Measurements from ENCODE around the gene PROZ. TPM values are rescaled to one million over a fixed set of nuclear protein-coding genes. Genes with fewer than 3 reads are reported as not detected.

Gene PROZ
- total and polyA plus RNA-seq, 10 donors, result 0.11 TPM; not detected in 9

DNA sequence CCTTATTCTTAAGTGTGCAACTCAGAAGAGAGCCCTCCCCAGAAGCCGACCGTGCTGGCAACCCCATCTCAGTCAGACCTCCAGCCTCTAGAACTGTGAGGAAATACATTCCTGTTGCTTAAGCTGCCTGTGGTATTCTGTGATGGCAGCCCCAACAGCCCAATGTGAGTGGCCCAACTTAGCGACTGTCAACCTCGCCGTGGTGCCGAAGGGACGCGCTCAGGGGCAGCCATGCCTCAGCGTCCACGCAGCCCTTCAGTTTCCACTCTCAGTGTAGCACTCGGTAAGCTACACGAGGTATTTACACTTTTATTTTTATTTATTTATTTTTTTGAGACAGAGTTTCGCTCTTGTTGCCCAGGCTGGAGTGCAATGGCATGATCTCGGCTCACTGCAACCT is 18.4 kb downstream of the PROZ start:
- Histone ChIP-seq H3K27ac (peak overlapping the region in 5 of 8 donors; percentile 16 to 80 (median 59)), H3K4me3 (no peak overlapping the region), H3K4me1 (peaks cover 0 to 35% (median 21%) of the 10 kb centered on the region in 6 donors), H3K36me3 (peaks cover 5 to 92% (median 65%) of the 10 kb centered on the region in 6 donors), H3K9me3 (no peaks in the 10 kb centered on the region), H3K27me3 (replicated peaks in 1 of 7) (no peaks in the 10 kb centered on the region)
- intact Hi-C loops (cut with DNase I; ENCODE audit: low total_unique reads), result no loop called here
- TF ChIP-seq POLR2AphosphoS5 (IDR thresholded peaks at IDR 0.05) (no peak), POLR2A (IDR thresholded peaks at IDR 0.05) (no peak)
- 91 to 96% (median 95%) methylated on average over 14 of the region's 14 CpGs for WGBS, 5 donors
- no peak for DNase-seq

DNA sequence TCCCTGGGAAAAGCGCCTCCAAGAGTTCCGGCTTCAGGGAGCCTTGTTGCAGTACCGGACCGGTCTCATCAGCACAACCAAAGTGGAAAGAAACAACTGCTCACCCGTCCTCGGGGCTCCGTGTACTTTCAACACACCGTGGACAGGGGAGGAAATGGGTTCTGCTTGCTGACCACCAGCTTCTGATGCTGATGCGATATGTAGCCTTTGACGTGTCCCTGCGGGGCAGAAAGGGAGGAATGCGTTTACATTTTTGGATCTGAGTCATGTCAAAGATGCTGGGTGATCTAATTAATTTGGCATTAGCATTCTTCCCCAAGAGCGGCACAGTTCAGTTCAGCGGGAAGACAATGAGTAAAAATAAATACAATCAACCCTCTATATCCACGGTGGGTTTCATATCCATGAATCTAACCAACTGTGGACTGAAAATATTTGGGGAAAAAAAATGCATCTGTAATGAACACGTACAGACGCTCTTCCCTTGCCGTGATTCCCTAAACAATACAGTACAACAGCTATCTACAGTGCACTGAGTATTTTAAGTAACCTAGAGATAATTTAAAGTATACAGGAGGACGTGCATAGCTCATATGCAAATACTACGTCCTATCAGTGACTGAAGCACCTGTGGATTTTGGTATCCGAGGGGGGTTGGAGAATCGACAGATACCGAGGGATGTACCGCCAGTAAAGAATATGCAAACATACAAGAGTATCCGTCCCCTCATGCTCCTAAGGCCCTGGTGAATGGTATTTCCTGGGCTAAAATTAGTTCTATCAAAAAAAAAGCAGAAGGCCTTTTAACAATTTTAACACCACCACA is 19.8 kb downstream of the PROZ start:
- DNase-seq, result no peak
- WGBS, 5 donors, result 91 to 95% (median 93%) methylated on average over 25 of the region's 25 CpGs
- Histone ChIP-seq H3K4me1 (peaks cover 0 to 40% (median 21%) of the 10 kb centered on the region in 6 donors), H3K9me3 (no peaks in the 10 kb centered on the region), H3K27me3 (replicated peaks in 1 of 7) (no peaks in the 10 kb centered on the region), H3K27ac (peak overlapping the region in 1 of 8 donors; percentile 41), H3K4me3 (no peak overlapping the region), H3K36me3 (peaks cover 5 to 94% (median 74%) of the 10 kb centered on the region in 6 donors)
- TF ChIP-seq, protein P1, sequence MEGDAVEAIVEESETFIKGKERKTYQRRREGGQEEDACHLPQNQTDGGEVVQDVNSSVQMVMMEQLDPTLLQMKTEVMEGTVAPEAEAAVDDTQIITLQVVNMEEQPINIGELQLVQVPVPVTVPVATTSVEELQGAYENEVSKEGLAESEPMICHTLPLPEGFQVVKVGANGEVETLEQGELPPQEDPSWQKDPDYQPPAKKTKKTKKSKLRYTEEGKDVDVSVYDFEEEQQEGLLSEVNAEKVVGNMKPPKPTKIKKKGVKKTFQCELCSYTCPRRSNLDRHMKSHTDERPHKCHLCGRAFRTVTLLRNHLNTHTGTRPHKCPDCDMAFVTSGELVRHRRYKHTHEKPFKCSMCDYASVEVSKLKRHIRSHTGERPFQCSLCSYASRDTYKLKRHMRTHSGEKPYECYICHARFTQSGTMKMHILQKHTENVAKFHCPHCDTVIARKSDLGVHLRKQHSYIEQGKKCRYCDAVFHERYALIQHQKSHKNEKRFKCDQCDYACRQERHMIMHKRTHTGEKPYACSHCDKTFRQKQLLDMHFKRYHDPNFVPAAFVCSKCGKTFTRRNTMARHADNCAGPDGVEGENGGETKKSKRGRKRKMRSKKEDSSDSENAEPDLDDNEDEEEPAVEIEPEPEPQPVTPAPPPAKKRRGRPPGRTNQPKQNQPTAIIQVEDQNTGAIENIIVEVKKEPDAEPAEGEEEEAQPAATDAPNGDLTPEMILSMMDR (IDR thresholded peaks at IDR 0.05 in 8 of 11, conservative IDR thresholded peaks at IDR 0.05 in 3 of 11), result no peak
- TF ChIP-seq POLR2A (IDR thresholded peaks at IDR 0.05), result no peak
- TF ChIP-seq POLR2AphosphoS5 (IDR thresholded peaks at IDR 0.05), result no peak
- intact Hi-C loops (cut with DNase I; ENCODE audit: low total_unique reads), result no loop called here

DNA sequence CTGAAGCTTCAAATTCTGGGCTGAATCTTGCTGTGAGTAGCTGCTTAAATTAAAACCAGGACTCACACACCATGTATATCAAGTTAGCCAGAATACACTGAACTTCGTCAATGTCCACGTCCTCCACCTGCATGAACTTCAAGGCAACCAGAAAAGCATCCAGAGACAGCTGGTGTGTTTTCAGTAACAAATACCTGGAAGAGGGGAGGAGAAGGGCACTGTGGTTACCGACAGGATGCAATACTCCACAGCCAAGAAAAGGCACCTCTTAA is 20.4 kb downstream of the PROZ start:
- peaks cover 5 to 100% (median 79%) of the 10 kb centered on the region in 6 donors for H3K36me3 ChIP-seq
- peak overlapping the region in 2 of 8 donors; percentile 41 to 47 for H3K27ac ChIP-seq
- no peak for DNase-seq
- H3K27me3 ChIP-seq (replicated peaks in 1 of 7), result no peaks in the 10 kb centered on the region
- no peaks in the 10 kb centered on the region for H3K9me3 ChIP-seq
- TF ChIP-seq POLR2A (IDR thresholded peaks at IDR 0.05) (no peak), POLR2AphosphoS5 (IDR thresholded peaks at IDR 0.05) (no peak)
- TF ChIP-seq, protein P1 (IDR thresholded peaks at IDR 0.05 in 8 of 11, conservative IDR thresholded peaks at IDR 0.05 in 3 of 11), result no peak
- no peak overlapping the region for H3K4me3 ChIP-seq
- WGBS, 5 donors, result 78 to 87% (median 84%) methylated on average over 3 of the region's 3 CpGs
- intact Hi-C loops (cut with DNase I; ENCODE audit: low total_unique reads), result no loop called here
- peaks cover 0 to 42% (median 21%) of the 10 kb centered on the region in 6 donors for H3K4me1 ChIP-seq

DNA sequence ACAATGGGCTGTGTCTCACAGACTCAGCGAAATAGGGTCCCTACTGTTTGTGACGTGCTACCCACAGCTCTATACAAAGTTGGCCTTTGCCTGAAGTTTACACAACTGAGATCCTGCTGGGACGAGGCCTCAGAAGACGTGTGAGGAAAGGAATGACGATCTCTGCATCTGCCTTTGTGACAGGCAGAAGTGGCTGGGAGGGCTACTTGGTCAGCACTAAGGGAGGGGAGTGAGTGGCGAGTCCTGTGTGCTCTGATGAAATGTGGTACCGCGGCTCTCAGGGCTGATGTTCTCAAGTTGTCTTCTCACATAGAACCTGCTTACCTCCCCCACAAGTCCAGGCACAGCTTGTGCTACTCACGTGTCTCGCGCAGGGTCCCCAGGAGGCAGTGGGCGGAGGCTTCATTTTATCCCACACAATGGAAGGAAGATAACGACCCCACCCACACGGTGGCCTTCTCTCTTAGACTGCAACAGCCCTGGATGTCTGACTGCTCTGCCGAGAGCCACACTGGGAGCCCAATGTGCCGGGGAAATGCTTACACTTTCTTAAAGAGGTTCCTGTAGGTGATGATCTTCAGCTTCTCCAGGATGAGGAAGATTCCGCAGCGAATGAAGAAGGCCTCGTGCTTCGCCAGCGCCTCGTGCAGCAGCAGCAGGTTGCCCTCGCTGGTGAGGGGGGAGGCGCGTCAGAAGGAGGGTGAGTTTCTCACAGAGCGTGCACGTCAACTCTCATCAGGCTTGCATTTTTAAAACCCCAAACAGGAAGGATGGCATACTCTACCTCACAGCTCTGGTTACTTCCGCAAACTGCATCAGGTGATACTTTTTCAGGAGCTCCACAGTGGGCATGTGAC is 21.2 kb downstream of the PROZ start:
- peaks cover 5 to 100% (median 83%) of the 10 kb centered on the region in 6 donors for H3K36me3 ChIP-seq
- no peak overlapping the region for H3K4me3 ChIP-seq
- intact Hi-C loops (cut with DNase I; ENCODE audit: low total_unique reads), result no loop called here
- H3K4me1 ChIP-seq, result peaks cover 0 to 50% (median 25%) of the 10 kb centered on the region in 6 donors
- H3K9me3 ChIP-seq, result no peaks in the 10 kb centered on the region
- no peaks in the 10 kb centered on the region for H3K27me3 ChIP-seq (replicated peaks in 1 of 7)
- peak overlapping the region in 5 of 8 donors; percentile 4 to 51 (median 41) for H3K27ac ChIP-seq
- DNase-seq, result no peak
- WGBS, 5 donors, result 75 to 86% (median 84%) methylated on average over 24 to 28 of the region's 28 CpGs
- TF ChIP-seq, protein P1 (IDR thresholded peaks at IDR 0.05 in 8 of 11, conservative IDR thresholded peaks at IDR 0.05 in 3 of 11), result no peak
- TF ChIP-seq POLR2AphosphoS5 (IDR thresholded peaks at IDR 0.05) (peak; percentile 19 to 55 (median 50)), POLR2A (IDR thresholded peaks at IDR 0.05) (no peak)
